H1 (cell line): ENCODE measurements around the gene CDK2. TPM values are rescaled to one million over a fixed set of nuclear protein-coding genes. Genes with fewer than 3 reads are reported as not detected.

ENCODE experiments used
- CTCF ChIA-PET: fragments of 300-600 bp; sonication (Branson Sonifier 250); formaldehyde crosslinking; loops from one replicate; lab custom pipeline; 2021; ENCODE audit not compliant: partially characterized antibody; lab: Charles Lee
- POLR2A ChIA-PET: fragments of 300-600 bp; sonication (Branson Sonifier 250); formaldehyde crosslinking; loops from one replicate; lab custom pipeline; 2021; ENCODE audit warnings: inconsistent platforms; ENCODE audit not compliant: partially characterized antibody; lab: Charles Lee
- DNase-seq, 2 experiments: peaks; one replicate each; pipeline versions ENCODE4 v3.0.0 to v3.0.0-alpha.2; 2010 to 2022; ENCODE audit warnings: low spot score in 2 of 2, low read depth in 1 of 2, mixed read lengths in 1 of 2
- FAIRE-seq: peaks from 2 replicates; lab custom pipeline; 2011; peaks lifted over from hg19 to GRCh38; lab: Jason Lieb, UNC
- H2AFZ ChIP-seq: 2 replicates; pipeline ENCODE4 v1.8.1; 2012; ENCODE audit warnings: low read length, inconsistent platforms
- H2AK5ac ChIP-seq: 2 replicates; pipeline ENCODE4 v1.6.1; 2013; ENCODE audit warnings: low read depth, low read length
- H2BK120ac ChIP-seq: replicated peaks from 2 replicates; pipeline ENCODE3; 2013; ENCODE audit warnings: low read depth, low read length, inconsistent platforms
- H2BK12ac ChIP-seq: 2 replicates; pipeline ENCODE4 v1.6.1; 2013; ENCODE audit warnings: low read depth, low read length
- H2BK15ac ChIP-seq: 2 replicates; pipeline ENCODE4 v1.6.1; 2013; ENCODE audit warnings: low read length
- H2BK20ac ChIP-seq: 2 replicates; pipeline ENCODE4 v1.6.1; 2013; ENCODE audit warnings: low read length
- H2BK5ac ChIP-seq: 2 replicates; pipeline ENCODE4 v1.6.1; 2013; ENCODE audit warnings: low read depth, low read length
- H3K14ac ChIP-seq: 2 replicates; pipeline ENCODE4 v1.6.1; 2013; ENCODE audit warnings: inconsistent platforms; ENCODE audit not compliant: insufficient read length
- H3K18ac ChIP-seq: 2 replicates; pipeline ENCODE4 v1.6.1; 2013; ENCODE audit warnings: low read length; ENCODE audit errors: extremely low read depth
- H3K23ac ChIP-seq: 2 replicates; pipeline ENCODE4 v1.6.1; 2013; ENCODE audit warnings: inconsistent platforms; ENCODE audit not compliant: insufficient read length
- H3K23me2 ChIP-seq: 2 replicates; pipeline ENCODE4 v1.6.1; 2013; ENCODE audit warnings: low read depth, low read length
- H3K27ac ChIP-seq: 2 replicates; pipeline ENCODE4 v1.6.1; 2011; ENCODE audit warnings: low read depth, low read length, inconsistent platforms
- H3K27me3 ChIP-seq, 4 experiments: replicated peaks in 1 of 4; 1 replicate in 1 of 4; 2 replicates in 3 of 4; pipeline versions ENCODE4 v1.6.1 to v1.8.1; 2011 to 2013; ENCODE audit warnings: low read length in 3 of 4, mild to moderate bottlenecking in 3 of 4, inconsistent platforms in 2 of 4, mixed read lengths in 2 of 4, moderate library complexity in 1 of 4; ENCODE audit not compliant: control insufficient read depth in 3 of 4, insufficient read depth in 3 of 4; ENCODE audit errors: extremely low read depth in 1 of 4
- H3K36me3 ChIP-seq, 4 experiments: 2 replicates each; pipeline versions ENCODE4 v1.6.1 to v1.8.1; 2011 to 2013; ENCODE audit warnings: mild to moderate bottlenecking in 4 of 4, low read length in 3 of 4, moderate library complexity in 2 of 4, control low read depth in 1 of 4, inconsistent platforms in 1 of 4; ENCODE audit not compliant: insufficient read depth in 4 of 4, control insufficient read depth in 2 of 4
- H3K4ac ChIP-seq: replicated peaks from 2 replicates; pipeline ENCODE3; 2013; ENCODE audit warnings: low read length, low read depth, mixed read lengths, inconsistent platforms; ENCODE audit not compliant: insufficient read length
- H3K4me1 ChIP-seq, 4 experiments: replicated peaks in 1 of 4; 1 replicate in 1 of 4; 2 replicates in 3 of 4; pipeline versions ENCODE4 v1.6.1 to v1.8.1; 2011 to 2013; ENCODE audit warnings: low read length in 3 of 4, inconsistent platforms in 2 of 4, mixed read lengths in 1 of 4; ENCODE audit not compliant: insufficient read depth in 4 of 4, control insufficient read depth in 3 of 4
- H3K4me2 ChIP-seq, 2 experiments: 2 replicates each; pipeline versions ENCODE4 v1.6.1 to v1.8.1; 2011 to 2013; ENCODE audit warnings: low read depth in 2 of 2, low read length in 2 of 2, control low read depth in 1 of 2, inconsistent platforms in 1 of 2, mild to moderate bottlenecking in 1 of 2; ENCODE audit not compliant: insufficient read depth in 1 of 2
- H3K4me3 ChIP-seq, 4 experiments: fragments of 200-600, 300-600 bp in 1 of 4; sonication (generic), shearing (Covaris generic), sonication (Bioruptor Twin) in 1 of 4; 2 replicates each; pipeline versions ENCODE4 v1.5.1 to v1.8.1; 2011 to 2016; ENCODE audit warnings: low read length in 4 of 4, low read depth in 3 of 4, control low read depth in 2 of 4, inconsistent platforms in 2 of 4, mild to moderate bottlenecking in 2 of 4, mixed read lengths in 1 of 4, moderate library complexity in 1 of 4; ENCODE audit not compliant: insufficient read depth in 2 of 4; ENCODE audit errors: extremely low read depth in 1 of 4
- H3K56ac ChIP-seq: replicated peaks from 2 replicates; pipeline ENCODE3; 2013; ENCODE audit warnings: low read depth, mild to moderate bottlenecking, mixed read lengths, low read length, inconsistent platforms; ENCODE audit not compliant: insufficient read length
- H3K79me1 ChIP-seq: 2 replicates; pipeline ENCODE4 v1.6.1; 2013; ENCODE audit warnings: low read depth, low read length, control low read depth
- H3K79me2 ChIP-seq, 2 experiments: 2 replicates each; pipeline versions ENCODE4 v1.6.1 to v1.8.1; 2012 to 2013; ENCODE audit warnings: low read length in 2 of 2, mild to moderate bottlenecking in 2 of 2, inconsistent platforms in 1 of 2; ENCODE audit not compliant: insufficient read depth in 2 of 2, control insufficient read depth in 1 of 2
- H3K9ac ChIP-seq, 4 experiments: replicated peaks in 1 of 4; 1 replicate in 1 of 4; 2 replicates in 3 of 4; pipeline versions ENCODE4 v1.6.1 to v1.8.1; 2011 to 2013; ENCODE audit warnings: low read depth in 3 of 4, low read length in 3 of 4, control low read depth in 2 of 4, mild to moderate bottlenecking in 2 of 4, moderate library complexity in 2 of 4, inconsistent platforms in 1 of 4; ENCODE audit errors: extremely low read depth in 1 of 4
- H3K9me3 ChIP-seq, 2 experiments: 2 replicates each; pipeline versions ENCODE4 v1.6.1 to v1.8.1; 2012 to 2013; ENCODE audit warnings: mild to moderate bottlenecking in 2 of 2, moderate library complexity in 2 of 2, control low read depth in 1 of 2, inconsistent platforms in 1 of 2, low read depth in 1 of 2, low read length in 1 of 2, mixed read lengths in 1 of 2; ENCODE audit not compliant: insufficient read depth in 2 of 2
- H4K20me1 ChIP-seq, 2 experiments: replicated peaks in 1 of 2; 2 replicates each; pipeline versions ENCODE3 to v1.8.1; 2011 to 2013; ENCODE audit warnings: inconsistent platforms in 2 of 2, low read length in 2 of 2, mild to moderate bottlenecking in 1 of 2; ENCODE audit not compliant: insufficient read depth in 2 of 2, control insufficient read depth in 1 of 2
- H4K5ac ChIP-seq: 2 replicates; pipeline ENCODE4 v1.6.1; 2013; ENCODE audit warnings: low read length, low read depth, mixed read lengths, inconsistent platforms; ENCODE audit not compliant: insufficient read length
- H4K8ac ChIP-seq: 2 replicates; pipeline ENCODE4 v1.8.0; 2013; ENCODE audit warnings: mild to moderate bottlenecking, moderate library complexity, low read length, inconsistent platforms; ENCODE audit not compliant: insufficient read depth; ENCODE audit errors: extremely low read depth
- H4K91ac ChIP-seq: replicated peaks from 2 replicates; pipeline ENCODE3; 2013; ENCODE audit warnings: low read length, mixed read lengths, inconsistent platforms; ENCODE audit not compliant: insufficient read length
- ATF2 ChIP-seq: IDR thresholded peaks from 2 replicates; pipeline ENCODE4 v1.6.1; 2012; ENCODE audit warnings: low read length, inconsistent platforms
- CTCF ChIP-seq, 3 experiments: IDR thresholded peaks; 1 replicate in 2 of 3; 2 replicates in 1 of 3; pipeline versions ENCODE4 v1.5.1 to v1.6.1; 2011; ENCODE audit warnings: low read length in 3 of 3, mild to moderate bottlenecking in 3 of 3, inconsistent platforms in 2 of 3, low read depth in 1 of 3, moderate library complexity in 1 of 3; ENCODE audit not compliant: insufficient read depth in 1 of 3; ENCODE audit errors: control extremely low read depth in 1 of 3
- EZH2 ChIP-seq: fragments of 200-600 bp; sonication (generic); IDR thresholded peaks from 2 replicates; pipeline ENCODE4 v1.7.1; 2012; ENCODE audit warnings: low read depth, mild to moderate bottlenecking, moderate library complexity, low read length, inconsistent platforms; ENCODE audit not compliant: severe bottlenecking
- HDAC6 ChIP-seq: IDR thresholded peaks from one replicate; pipeline ENCODE4 v1.7.1; 2012; ENCODE audit warnings: low read depth, mild to moderate bottlenecking, inconsistent platforms, low read length, moderate library complexity
- SIRT6 ChIP-seq: IDR thresholded peaks from one replicate; pipeline ENCODE4 v1.7.1; 2012; ENCODE audit warnings: low read length, inconsistent platforms
- YY1 ChIP-seq: IDR thresholded peaks from 2 replicates; pipeline ENCODE4 v1.6.1; 2011; ENCODE audit warnings: low read depth, mild to moderate bottlenecking, low read length
- WGBS, 2 experiments: shearing (Covaris generic) in 1 of 2; methylation state at CpG; one replicate each; pipeline versions ENCODE4 v1.1.6 to v1.1.7; 2013 to 2015; ENCODE audit warnings: low lambda C conversion rate in 2 of 2, mixed read lengths in 2 of 2, inconsistent platforms in 1 of 2, low coverage in 1 of 2, missing lambda C conversion rate in 1 of 2; ENCODE audit not compliant: insufficient replicate concordance in 2 of 2, insufficient coverage in 1 of 2, insufficient read length in 1 of 2; ENCODE audit errors: extremely low coverage in 1 of 2, missing lambda C conversion rate in 1 of 2; 5-methylcytosine and 5-hydroxymethylcytosine counted together
- polyA plus RNA-seq, 7 experiments: library from polyadenylated mRNA; depleted of rRNA in 3 of 7; stranded (reverse) in 5 of 7; unstranded in 2 of 7; fragments of >200 nt in 5 of 7; fragments of 200-250 nt in 2 of 7; gene quantifications; 1 replicate in 5 of 7; 2 replicates in 1 of 7; 4 replicates in 1 of 7; pipeline versions ENCODE4 v1.2.1 to v1.2.3, GENCODE V29; 2011 to 2013; ENCODE audit warnings: missing spikeins in 2 of 7, mixed read lengths in 2 of 7
- total RNA-seq: library from RNA; stranded (reverse); fragmentation: NEBNext Ultra II Directional; extraction: Animal tissue kit (Norgen Biotek cat#: 25700); gene quantifications from 2 replicates; pipeline ENCODE4 v1.2.1, GENCODE V29; 2021

The CDK2 gene
- total and polyA plus RNA-seq, 2 of the 8 experiments (the other 6 are each of a cell fraction or from before 2014, with no cell fraction given): 39.4 to 42.5 TPM

GRCh38 chr12:55973599-55974307 lies 7.1 kb downstream of the CDK2 start, which contains the start of gene RAB5B:
RAB5B (plus strand) TSS chr12:55974078; CDS start chr12:55986961, 12,883 bp downstream.
- FAIRE-seq (peak; percentile 98), DNase-seq (peak; percentile 94 to 100)
- WGBS, 2 experiments: 2% methylated on average over 39 of the region's 39 CpGs; no CpG with 5 or more reads in 1 of the 2 experiments
- ChIA-PET CTCF (interaction anchor here (1.2 to 2.6 kb wide), 7 partner anchors 10 to 235 kb away, joined by 3 to 14 read pairs (median 6); partner anchors contain the start of genes ORMDL2 and SARNP), POLR2A (interaction anchor here (0.7 to 2.7 kb wide), 29 partner anchors 8 to 286 kb away, joined by 3 to 16 read pairs (median 4); partner anchors contain the start of genes DGKA, DNAJC14, ERBB3 and IKZF4)
- Histone ChIP-seq H3K4ac (peak within 1 kb of the TSS; percentile 97), H2AK5ac (peak within 1 kb of the TSS; percentile 79; the same call in 1 of the 2 replicates), H3K36me3 (peaks cover 2 to 21% (median 13%) of the 10 kb centered on the region in 4 experiments; a peak in 5 of 8 replicates), H2AFZ (no peak within 1 kb of the TSS), H2BK5ac (peak within 1 kb of the TSS; percentile 53; the same call in 1 of the 2 replicates), H2BK15ac (peak within 1 kb of the TSS; percentile 74; the same call in 1 of the 2 replicates), H3K23ac (no peak within 1 kb of the TSS), H4K8ac (peak within 1 kb of the TSS; percentile 36; the same call in 1 of the 2 replicates), H2BK12ac (peak within 1 kb of the TSS; percentile 63), H3K27me3 (no peaks in the 10 kb centered on the region), H3K4me3 (peak within 1 kb of the TSS; percentile 65 to 93 (median 88)), H4K91ac (peak within 1 kb of the TSS; percentile 88), H2BK20ac (no peak within 1 kb of the TSS), H3K4me1 (peaks cover 0 to 4% (median 1%) of the 10 kb centered on the region in 4 experiments; a peak in 4 of 7 replicates), H3K14ac (no peak within 1 kb of the TSS), H3K79me1 (peaks cover 2% of the 10 kb centered on the region; the same call in 1 of the 2 replicates), H3K27ac (peak within 1 kb of the TSS; percentile 12; the same call in 1 of the 2 replicates), H2BK120ac (no peak within 1 kb of the TSS), H3K9me3 (no peaks in the 10 kb centered on the region), H3K4me2 (peak within 1 kb of the TSS; percentile 90 to 96), H4K5ac (peak within 1 kb of the TSS; percentile 63), H4K20me1 (peaks cover 0 to 3% of the 10 kb centered on the region in 2 experiments), H3K18ac (peak within 1 kb of the TSS; percentile 62; the same call in 1 of the 2 replicates), H3K56ac (peak within 1 kb of the TSS; percentile 79), H3K23me2 (peaks cover 6% of the 10 kb centered on the region), H3K79me2 (peaks cover 0 to 33% of the 10 kb centered on the region in 2 experiments; a peak in 3 of 4 replicates), H3K9ac (peak within 1 kb of the TSS; percentile 64 to 75 (median 72))
- TF ChIP-seq SIRT6 (no peak), CTCF (IDR thresholded peaks at IDR 0.05; ENCODE audit: control extremely low read depth in 1 of 3, insufficient read depth in 1 of 3, low read depth in 1 of 3, low read length in 3 of 3) (no peak), ATF2 (peak; percentile 64), EZH2 (no peak), YY1 (peak; percentile 63; the same call in 1 of the 2 replicates), HDAC6 (no peak)
